ENCODE data around the gene BRD3. TPM values are rescaled to one million over a fixed set of nuclear protein-coding genes. Genes with fewer than 3 reads are reported as not detected.

Gene BRD3
- total RNA-seq, 4 donors from 2014 or later, result 13.7 to 39.9 (median 18.7) TPM

DNA sequence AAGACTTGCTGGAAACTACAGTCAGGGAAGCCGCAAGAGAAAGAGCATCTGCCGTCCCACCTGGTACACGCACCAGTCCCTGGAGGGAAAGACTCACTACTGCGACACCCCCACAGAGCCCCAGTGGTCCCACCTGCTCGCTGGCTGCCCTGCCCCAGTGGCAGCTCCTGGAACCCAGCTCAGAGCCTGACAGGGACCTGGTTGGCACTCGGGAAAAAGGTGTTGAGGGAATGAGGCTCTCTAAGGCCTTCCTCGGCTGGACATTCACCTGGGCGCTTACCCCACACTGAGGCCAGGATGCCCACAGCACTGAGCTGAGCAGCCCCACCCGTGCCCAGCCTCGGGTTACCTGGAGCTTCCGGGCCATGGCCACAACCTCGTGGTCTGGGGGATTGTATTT is 22.9 kb downstream of the BRD3 start:
- no peak for DNase-seq (ENCODE audit: low spot score)
- no peak for TF ChIP-seq CTCF (IDR thresholded peaks at IDR 0.05)
- no peak for ATAC-seq (ENCODE audit: low FRiP score)

DNA sequence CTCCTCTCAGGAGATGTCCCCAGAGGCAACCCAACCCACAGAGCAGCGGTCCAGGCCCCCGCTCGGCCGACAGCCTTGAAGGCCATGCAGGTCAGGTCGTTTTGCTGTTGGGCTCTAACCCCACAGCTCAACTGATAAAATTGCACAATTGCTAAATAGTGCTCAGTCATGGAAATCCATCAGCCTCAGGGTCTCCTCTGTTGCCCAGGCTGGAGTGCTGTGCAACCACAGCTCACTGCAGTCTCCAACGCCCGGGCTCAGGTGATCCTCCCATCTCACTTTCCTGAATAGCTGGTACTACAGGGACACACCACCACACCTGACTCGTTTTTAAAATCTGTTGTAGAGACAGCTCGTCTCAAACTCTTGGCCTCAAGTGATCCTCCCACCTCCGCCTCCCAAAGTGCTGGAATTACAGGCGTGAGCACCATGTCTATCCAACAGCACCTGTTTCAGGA is 24.3 kb downstream of the BRD3 start:
- DNase-seq (ENCODE audit: low spot score), result no peak
- ATAC-seq (ENCODE audit: low FRiP score), result no peak
- TF ChIP-seq CTCF (IDR thresholded peaks at IDR 0.05), result no peak

- ATAC-seq (ENCODE audit: low FRiP score) (no peak), DNase-seq (ENCODE audit: low spot score) (no peak)
- TF ChIP-seq CTCF (IDR thresholded peaks at IDR 0.05), result no peak
Observed at GRCh38 chr9:134041649-134041962, 26.2 kb downstream of the BRD3 start.

DNA sequence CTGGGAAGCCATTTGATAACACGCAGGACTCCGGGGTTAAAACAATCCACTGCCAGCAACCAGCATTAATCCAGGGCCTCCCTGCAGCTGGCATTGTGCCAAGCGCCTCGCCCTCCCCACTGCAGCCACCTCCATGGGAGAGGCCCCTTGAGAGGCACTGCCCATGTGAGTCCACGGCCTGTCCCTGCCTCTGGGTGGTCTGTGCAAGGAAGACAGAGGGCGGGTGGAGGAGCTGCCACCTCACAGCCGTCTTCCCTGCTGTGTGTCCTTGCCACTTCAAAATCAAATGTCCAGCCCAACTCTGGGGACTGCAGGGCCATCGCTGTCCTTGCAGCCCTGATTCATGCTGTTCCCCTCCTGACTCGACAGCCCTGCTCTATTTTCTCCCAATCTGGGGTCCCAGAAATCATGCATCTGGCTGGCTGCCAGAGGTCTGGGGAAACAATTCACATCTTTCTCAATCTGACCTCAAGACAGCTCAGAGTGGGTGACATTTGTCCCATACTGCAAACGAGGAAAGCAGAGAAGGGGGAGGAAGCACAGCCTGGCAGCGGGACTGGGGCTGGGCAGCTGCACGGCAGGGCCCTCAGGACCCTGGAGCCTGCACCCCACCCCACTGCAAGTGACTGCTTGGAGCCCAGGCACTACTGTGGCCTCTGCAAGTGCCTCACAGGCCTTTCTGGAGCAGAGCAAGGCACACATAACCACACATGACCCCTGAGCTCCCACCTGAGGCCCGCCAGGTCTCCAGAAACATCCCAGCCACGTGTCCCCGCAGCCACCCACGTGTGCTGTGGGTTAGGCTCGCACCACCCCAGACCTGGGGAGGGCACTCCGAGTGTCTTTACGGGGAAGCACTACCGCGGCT is 26.8 kb downstream of the BRD3 start:
- no peak for DNase-seq (ENCODE audit: low spot score)
- no peak for TF ChIP-seq CTCF (IDR thresholded peaks at IDR 0.05)
- no peak for ATAC-seq (ENCODE audit: low FRiP score)

DNA sequence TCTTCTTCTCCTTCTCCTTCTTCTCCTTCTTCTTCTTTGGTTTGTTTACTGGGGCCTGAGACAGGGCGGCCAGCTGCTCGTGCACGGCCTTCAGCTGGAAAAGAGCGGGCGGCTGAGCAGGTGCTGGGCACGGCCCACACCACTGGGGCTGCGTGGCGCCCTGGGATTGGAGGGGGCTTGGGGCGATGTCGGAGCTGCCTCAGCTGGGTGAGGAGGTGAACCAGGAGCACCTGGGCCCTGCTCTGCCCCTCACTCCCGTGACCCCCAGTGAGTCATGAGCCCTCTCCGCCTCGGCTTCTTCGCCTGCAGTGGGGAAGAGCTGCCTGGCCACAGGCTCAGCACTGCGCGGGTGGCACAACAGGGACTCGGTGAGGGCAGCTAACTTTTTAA is 27.7 kb downstream of the BRD3 start:
- DNase-seq (ENCODE audit: low spot score) (no peak), ATAC-seq (ENCODE audit: low FRiP score) (no peak)
- no peak for TF ChIP-seq CTCF (IDR thresholded peaks at IDR 0.05)

DNA sequence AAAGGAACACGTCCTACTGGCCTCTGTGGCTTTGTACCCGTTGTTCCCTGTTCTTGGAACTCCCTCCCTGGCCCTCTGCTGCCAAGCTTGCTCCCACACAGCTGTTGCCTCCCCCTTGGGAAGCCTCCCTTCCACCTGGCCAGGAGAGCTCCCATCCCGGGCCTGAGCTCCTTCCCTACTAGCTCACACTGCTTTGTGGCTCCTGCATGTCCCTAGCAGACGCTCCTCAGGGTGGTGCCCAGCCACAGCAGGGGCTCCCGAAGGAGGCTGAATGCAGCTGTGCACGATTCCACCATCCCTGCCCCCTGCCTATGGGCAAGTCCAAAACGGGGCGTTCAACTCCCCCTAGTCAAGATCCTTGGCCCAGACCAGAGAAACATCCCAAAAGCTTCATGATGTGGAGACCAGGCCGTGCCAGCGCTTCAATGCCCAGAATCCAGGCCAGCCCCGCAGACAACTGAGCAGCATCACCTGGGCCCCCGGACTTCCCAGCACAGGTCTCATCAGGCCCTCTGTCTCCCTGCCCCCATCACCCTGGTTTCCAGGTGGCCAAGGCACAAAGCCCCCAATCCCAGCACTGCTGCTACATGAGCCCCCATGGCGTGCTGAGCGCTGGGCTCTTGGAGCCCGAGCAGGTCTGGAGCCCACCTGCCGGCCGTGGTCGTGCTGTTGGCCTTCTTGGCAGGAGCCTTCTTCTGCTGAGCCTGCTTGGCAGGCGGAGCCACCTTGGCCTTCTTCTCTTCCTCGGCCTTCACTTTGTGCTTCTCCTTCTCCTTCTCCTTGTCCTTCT is 28.2 kb downstream of the BRD3 start:
- DNase-seq (ENCODE audit: low spot score), result no peak
- no peak for ATAC-seq (ENCODE audit: low FRiP score)
- TF ChIP-seq CTCF (IDR thresholded peaks at IDR 0.05), result no peak

All from omental fat pad (tissue), 4 donors.